GM21529 (cell line): ENCODE results near the gene NUMBL.
"Not testable (repeated sequence)": the region's sequence is repeated elsewhere in the genome, so short reads cannot be mapped to it uniquely, and the experiment has no call there.

ENCODE experiments used
- ATAC-seq: cut with Tn5 transposase; IDR thresholded peaks from one replicate; pipeline ENCODE4 v1.9.1; 2021; ENCODE audit not compliant: unreplicated experiment

NUMBL gene

DNA sequence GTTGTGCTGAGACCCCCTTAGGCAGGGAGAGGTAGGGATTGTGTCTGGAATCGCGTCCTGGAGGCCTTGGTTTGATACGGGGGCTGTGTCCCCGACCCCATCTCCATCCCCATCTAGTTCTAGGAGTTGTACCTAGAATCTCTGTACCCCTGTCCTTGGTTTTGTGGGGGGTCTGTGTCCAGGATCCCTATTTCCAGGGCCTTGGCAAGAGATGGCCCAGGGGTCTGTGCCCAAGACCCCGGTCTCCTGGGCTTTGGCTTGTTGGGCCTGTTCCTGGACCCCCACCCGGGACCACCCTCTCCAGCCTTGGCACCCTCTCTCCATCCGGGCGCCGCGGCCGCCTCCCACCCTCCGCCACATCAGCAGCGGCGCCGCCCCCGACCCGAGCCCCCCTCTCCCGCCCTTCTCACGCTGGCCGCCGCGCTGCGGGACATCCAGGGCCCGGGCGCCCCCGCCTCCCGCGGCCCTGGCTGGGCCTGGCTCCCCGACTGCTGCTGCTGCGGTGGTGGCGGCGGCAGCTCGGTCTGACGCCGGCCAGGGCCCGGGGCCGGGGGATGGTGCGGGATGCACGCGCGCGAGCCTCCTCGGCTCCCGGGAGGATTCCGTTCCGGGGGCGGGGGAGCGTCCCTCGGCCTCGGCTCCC lies at the start of gene NUMBL:
Gene NUMBL, minus strand, starts transcription at position 602 of the 643 bp plus-strand sequence. Its CDS starts 168 bp downstream, at position 434.
- ATAC-seq, result no peak

- no peak for ATAC-seq
Measured at GRCh38 chr19:40739030-40739839, 48.8 kb upstream of the NUMBL start.

DNA sequence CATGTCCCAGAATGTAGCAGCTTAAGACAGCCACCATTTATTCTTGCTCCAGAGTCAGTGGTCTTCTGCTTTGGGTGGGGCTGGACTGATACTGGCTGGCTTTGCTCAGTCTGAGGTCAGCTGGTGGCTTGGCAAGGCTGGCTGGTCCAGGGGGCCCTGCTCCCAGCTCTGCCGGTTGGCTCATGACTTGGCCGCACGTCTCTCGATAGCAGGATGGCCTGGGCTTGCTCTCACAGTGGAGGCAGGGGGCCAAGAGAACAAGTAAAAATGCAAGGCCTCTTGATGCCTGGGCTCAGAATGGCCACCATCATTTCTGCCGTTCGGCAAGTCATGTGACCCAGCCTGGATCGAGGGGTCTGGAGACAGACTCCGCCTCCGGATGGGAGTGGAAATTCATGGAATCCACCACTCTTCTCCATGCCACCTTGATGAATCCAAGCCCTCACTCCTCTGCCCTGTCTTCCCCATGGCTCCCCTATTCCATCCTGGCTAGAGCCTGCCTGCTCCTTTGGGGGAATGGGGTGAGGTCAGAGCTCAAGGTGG lies 46.7 kb upstream of the NUMBL start:
- ATAC-seq, result no peak

DNA sequence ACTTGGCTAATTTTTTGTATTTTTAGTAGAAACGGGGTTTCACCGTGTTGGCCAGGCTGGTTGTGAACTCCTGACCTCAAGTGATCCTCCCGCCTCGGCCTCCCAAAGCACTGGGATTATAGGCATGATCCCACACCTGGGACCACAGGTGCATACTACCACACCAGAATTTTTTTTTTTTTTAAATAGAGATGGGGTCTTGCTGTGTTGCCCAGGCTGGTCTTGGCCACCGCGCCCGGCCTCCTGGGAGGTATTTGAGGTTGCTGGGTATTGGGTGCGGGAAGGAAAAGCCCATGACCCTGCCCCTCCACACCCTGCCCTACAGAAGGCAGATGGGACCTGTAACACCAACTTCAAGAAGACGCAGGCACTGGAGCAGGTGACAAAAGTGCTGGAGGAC lies 46.2 kb upstream of the NUMBL start:
- ATAC-seq, result no peak

GRCh38 chr19:40735013-40735771 lies 44.7 kb upstream of the NUMBL start:
- no peak for ATAC-seq

DNA sequence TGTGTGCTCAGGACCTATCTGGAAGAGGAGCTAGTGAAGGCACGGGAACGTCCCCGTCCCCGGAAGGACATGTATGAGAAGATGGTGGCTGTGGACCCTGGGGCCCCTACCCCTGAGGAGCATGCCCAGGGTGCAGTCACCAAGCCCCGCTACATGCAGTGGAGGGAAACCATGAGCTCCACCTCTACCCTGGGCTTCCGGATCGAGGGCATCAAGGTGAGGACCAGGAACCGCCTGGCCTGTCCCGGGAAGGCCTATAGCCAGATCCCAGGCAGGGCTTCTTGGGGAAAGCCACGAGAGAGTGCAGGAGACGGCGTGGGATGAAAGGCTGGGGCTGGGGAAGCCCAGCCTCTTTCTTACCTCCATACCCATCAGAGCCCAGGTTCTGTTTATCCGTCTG lies 42.7 kb upstream of the NUMBL start:
- no peak for ATAC-seq

GRCh38 chr19:40732304-40732703 lies 41.9 kb upstream of the NUMBL start:
- not testable (repeated sequence) for ATAC-seq

DNA sequence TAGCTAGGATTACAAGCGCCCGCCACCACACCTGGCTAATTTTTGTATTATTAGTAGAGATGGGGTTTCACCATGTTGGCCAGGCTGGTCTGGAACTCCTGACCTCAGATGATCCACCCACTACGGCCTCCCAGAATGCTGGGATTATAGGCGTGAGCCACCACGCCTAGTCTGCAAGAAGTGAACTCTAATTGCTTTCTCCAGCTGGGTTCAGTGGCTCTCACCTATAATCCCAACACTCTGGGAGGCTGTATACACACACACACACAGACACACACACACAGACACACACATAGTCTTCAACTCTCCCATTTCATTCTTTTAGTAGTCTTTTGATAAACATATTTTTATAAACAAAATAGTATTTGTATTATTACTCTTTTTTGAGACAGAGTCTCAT lies 39.6 kb upstream of the NUMBL start:
- ATAC-seq, result not testable (repeated sequence)

GRCh38 chr19:40726279-40726678 lies 35.8 kb upstream of the NUMBL start:
- no peak for ATAC-seq

GRCh38 chr19:40724855-40725254 lies 34.4 kb upstream of the NUMBL start:
- no peak for ATAC-seq

- no peak for ATAC-seq
Measured at GRCh38 chr19:40724315-40724714, 33.9 kb upstream of the NUMBL start.

DNA sequence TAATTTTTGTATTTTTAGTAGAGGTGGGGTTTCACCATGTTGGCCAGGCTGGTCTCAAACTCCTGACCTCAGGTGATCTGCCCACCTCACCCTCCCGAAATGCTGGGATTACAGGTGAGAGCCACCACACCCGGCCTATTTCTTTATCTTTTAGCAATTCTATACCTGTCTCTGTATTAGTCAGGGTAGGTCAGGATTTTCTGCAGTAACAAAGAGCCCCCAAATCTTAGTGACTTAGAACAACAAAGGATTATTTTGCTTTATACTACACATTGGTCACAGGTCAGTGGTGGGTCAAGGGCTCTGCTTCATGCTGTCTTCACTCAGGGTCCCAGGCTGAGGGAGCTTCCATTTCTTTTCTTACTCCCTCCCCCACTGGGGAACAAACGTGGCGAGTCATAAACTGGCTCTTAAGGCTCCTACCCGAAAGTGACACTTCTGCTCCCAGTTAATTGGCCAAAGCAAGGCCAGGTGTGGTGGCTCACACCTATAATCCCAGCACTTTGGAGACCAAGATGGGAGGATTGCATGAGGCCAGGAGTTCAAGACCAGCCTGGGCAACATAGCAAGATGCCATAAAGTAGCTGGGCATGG lies 33.3 kb upstream of the NUMBL start:
- ATAC-seq, result no peak

DNA sequence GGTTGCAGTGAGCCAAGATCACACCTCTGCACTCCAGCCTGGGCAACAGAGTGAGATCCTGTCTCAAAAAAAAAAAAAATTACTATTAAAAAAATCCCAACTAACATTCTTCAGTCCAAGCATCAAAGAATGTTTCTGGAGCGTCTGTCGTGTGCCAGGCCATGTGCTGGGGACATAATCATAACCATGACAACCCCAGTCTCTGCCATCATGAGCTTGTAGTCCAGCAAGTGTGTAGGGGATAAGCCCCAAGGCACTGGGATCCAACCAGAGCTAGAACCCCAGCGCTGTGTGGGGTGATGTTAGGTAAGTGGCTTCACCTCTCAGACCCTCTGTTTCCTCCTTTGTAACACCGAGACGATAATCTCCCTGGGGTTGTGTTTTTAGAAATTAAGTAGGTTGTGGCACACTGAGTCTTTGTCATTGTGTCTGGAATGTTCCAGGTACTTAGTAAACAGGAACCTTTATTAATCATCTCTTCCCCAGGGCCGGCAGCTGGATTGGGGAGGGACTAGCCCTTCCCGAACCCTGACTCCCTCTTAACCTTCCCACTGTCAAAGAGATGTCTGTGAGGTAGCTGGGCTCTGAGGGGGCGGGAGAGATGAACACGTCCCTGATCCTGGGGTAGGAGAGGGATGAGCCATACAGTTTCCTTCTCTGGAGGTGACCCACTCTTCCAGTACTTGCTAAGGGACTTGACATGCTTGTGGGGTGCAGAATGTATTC lies 31.6 kb upstream of the NUMBL start:
- no peak for ATAC-seq

- no peak for ATAC-seq
Measured at GRCh38 chr19:40721140-40721486, 30.7 kb upstream of the NUMBL start.

- ATAC-seq, result no peak
Measured at GRCh38 chr19:40719414-40719894, 29.0 kb upstream of the NUMBL start.

DNA sequence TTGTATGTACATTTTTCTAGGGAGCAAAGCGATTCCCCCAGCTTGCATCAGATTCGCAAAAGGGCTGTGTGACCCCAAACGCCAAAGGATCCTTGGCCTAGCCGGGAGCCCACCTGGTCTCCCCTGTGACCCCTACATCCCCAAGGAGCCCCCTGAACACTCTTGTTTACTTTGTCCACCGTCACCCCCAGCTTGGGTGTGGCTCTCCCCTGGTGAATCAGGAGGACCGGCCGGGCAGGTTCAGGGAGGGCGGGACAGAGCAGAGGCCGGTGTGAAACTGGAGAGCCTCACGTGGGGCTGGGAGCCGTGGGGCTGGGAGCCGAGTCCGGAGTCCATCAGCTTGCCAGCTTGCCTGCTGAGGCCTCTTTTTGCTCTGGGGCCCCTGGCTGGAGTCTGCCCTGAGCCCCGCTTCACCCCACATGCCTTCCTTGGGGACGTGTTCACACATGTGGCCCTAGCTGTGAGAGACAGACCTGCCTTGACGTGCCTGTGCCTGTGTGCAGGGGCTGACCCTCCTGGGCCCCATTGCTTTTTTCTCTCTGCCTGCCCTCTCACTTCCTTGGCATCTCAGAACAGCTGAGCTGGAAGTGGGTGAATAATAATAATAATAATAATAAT lies 28.4 kb upstream of the NUMBL start:
- ATAC-seq, result no peak

DNA sequence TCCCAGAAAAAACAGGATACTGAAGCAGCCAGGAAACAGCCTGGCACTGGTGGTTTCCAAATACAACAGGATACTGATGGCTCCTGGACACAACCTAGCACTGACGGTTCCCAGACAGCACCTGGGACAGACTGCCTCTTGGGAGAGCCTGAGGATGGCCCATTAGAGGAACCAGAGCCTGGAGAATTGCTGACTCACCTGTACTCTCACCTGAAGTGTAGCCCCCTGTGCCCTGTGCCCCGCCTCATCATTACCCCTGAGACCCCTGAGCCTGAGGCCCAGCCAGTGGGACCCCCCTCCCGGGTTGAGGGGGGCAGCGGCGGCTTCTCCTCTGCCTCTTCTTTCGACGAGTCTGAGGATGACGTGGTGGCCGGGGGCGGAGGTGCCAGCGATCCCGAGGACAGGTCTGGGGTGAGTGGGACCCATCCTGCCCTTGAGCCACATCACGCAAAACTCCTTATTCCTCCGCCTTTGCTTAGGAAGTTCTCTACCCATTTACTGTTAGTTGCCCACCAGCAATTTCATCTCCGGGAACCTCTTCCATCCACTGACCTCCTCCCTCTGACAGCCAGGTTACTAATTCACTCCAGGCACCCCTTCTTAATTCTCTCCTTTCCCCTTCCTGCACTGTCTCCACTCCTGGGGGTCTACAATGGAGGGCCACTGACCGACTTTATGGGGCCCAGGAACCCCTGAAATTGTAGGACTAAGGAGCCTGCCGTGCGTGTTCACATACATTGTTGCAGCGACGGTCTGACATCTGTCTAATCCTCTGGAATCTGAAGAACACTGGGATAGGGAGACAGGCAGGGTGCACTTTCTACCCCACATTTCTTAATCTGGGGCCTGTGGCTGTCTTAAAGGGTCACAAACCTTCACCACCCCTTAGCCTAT lies 27.7 kb upstream of the NUMBL start:
- ATAC-seq, result no peak

- ATAC-seq, result no peak
Measured at GRCh38 chr19:40717325-40717879, 27.0 kb upstream of the NUMBL start.
